ENCODE results near the gene MBP. TPM values are rescaled to one million over a fixed set of nuclear protein-coding genes. Genes with fewer than 3 reads are reported as not detected.

Gene MBP
- total RNA-seq, 1 experiment from 2014 or later, result 47.4 TPM

- ChIA-PET CTCF (no interaction called here), POLR2A (ENCODE audit: unreplicated experiment) (interaction anchor here (0.5 kb wide), 1 partner anchor 278 kb away, joined by 4 read pairs; no protein-coding TSS in a partner anchor)
- H3K9ac ChIP-seq (ENCODE audit: low read length), result no peak overlapping the region
- H3K27me3 ChIP-seq (ENCODE audit: low read length), result no peaks in the 10 kb centered on the region
- no peaks in the 10 kb centered on the region for H4K20me1 ChIP-seq (ENCODE audit: low read length)
- no peak overlapping the region for H3K4me2 ChIP-seq (ENCODE audit: low read length)
- DNase-seq (no peak), ATAC-seq (no peak)
- no peak overlapping the region for H3K4me3 ChIP-seq (ENCODE audit: low read length)
- H2AFZ ChIP-seq (ENCODE audit: low read length), result no peak overlapping the region
- TF ChIP-seq CTCF (conservative IDR thresholded peaks at IDR 0.05; ENCODE audit: low read depth, low read length), result no peak
- no peaks in the 10 kb centered on the region for H3K9me2 ChIP-seq (replicated peaks; ENCODE audit: low read length)
- no peak overlapping the region for H3K27ac ChIP-seq (ENCODE audit: low read length)
- no TSS peak for BruUV-seq (replicated peaks)
- peaks cover 10% of the 10 kb centered on the region for H3K79me2 ChIP-seq (ENCODE audit: low read length)
- H3K36me3 ChIP-seq (ENCODE audit: low read depth, low read length), result peaks cover 21% of the 10 kb centered on the region
- no peaks in the 10 kb centered on the region for H3K9me3 ChIP-seq (ENCODE audit: low read length)
- H3K4me1 ChIP-seq (ENCODE audit: insufficient read depth, low read length), result peaks cover 31% of the 10 kb centered on the region
- intact Hi-C loops (cut with micrococcal nuclease), result no loop called here
- peaks cover 10% of the 10 kb centered on the region for H3F3A ChIP-seq (ENCODE audit: low read length, unreplicated experiment)
These were observed 34.6 kb downstream of the MBP start for GRCh38 chr18:77098029-77098428.

GRCh38 chr18:77096936-77097886 lies 35.4 kb downstream of the MBP start:
- TF ChIP-seq CTCF (conservative IDR thresholded peaks at IDR 0.05; ENCODE audit: low read depth, low read length) (no peak), EZH2 (IDR thresholded peaks at IDR 0.05; ENCODE audit: low read length, unreplicated experiment) (no peak), EZH2phosphoT487 (IDR thresholded peaks at IDR 0.05; ENCODE audit: borderline replicate concordance, low read length) (no peak)
- peaks cover 2% of the 10 kb centered on the region for H3F3A ChIP-seq (ENCODE audit: low read length, unreplicated experiment)
- DNase-seq (no peak), ATAC-seq (no peak)
- H3K4me1 ChIP-seq (ENCODE audit: insufficient read depth, low read length), result peaks cover 23% of the 10 kb centered on the region
- CTCF ChIA-PET, result no interaction called here
- POLR2A ChIA-PET (ENCODE audit: unreplicated experiment), result interaction anchor here (0.7 kb wide), 1 partner anchor 37 kb away, joined by 3 read pairs; no protein-coding TSS in a partner anchor
- H3K4me3 ChIP-seq (ENCODE audit: low read length), result no peak overlapping the region
- no peak overlapping the region for H2AFZ ChIP-seq (ENCODE audit: low read length)
- H4K20me1 ChIP-seq (ENCODE audit: low read length), result no peaks in the 10 kb centered on the region
- H3K27me3 ChIP-seq (ENCODE audit: low read length), result no peaks in the 10 kb centered on the region
- no peaks in the 10 kb centered on the region for H3K9me2 ChIP-seq (replicated peaks; ENCODE audit: low read length)
- no peak overlapping the region for H3K9ac ChIP-seq (ENCODE audit: low read length)
- H3K79me2 ChIP-seq (ENCODE audit: low read length), result peaks cover 10% of the 10 kb centered on the region
- intact Hi-C loops (cut with micrococcal nuclease), result no loop called here
- H3K36me3 ChIP-seq (ENCODE audit: low read depth, low read length), result peaks cover 21% of the 10 kb centered on the region
- H3K27ac ChIP-seq (ENCODE audit: low read length), result no peak overlapping the region
- no peaks in the 10 kb centered on the region for H3K9me3 ChIP-seq (ENCODE audit: low read length)
- no peak overlapping the region for H3K4me2 ChIP-seq (ENCODE audit: low read length)
- no TSS peak for BruUV-seq (replicated peaks)

Measured in PC-3 (cell line).